ENCODE data around the gene NAV2.

The NAV2 gene

GRCh38 chr11:19872512-19873145 is 160.0 kb downstream of the NAV2 start:
- H3K4me3 ChIP-seq (ENCODE audit: low read length) = no peak overlapping the region
- TF ChIP-seq, protein P1, sequence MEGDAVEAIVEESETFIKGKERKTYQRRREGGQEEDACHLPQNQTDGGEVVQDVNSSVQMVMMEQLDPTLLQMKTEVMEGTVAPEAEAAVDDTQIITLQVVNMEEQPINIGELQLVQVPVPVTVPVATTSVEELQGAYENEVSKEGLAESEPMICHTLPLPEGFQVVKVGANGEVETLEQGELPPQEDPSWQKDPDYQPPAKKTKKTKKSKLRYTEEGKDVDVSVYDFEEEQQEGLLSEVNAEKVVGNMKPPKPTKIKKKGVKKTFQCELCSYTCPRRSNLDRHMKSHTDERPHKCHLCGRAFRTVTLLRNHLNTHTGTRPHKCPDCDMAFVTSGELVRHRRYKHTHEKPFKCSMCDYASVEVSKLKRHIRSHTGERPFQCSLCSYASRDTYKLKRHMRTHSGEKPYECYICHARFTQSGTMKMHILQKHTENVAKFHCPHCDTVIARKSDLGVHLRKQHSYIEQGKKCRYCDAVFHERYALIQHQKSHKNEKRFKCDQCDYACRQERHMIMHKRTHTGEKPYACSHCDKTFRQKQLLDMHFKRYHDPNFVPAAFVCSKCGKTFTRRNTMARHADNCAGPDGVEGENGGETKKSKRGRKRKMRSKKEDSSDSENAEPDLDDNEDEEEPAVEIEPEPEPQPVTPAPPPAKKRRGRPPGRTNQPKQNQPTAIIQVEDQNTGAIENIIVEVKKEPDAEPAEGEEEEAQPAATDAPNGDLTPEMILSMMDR (IDR thresholded peaks at IDR 0.05; ENCODE audit: insufficient read depth, low read depth, low read length, missing control alignments) = no peak
- DNase-seq (ENCODE audit: low read depth) = peak; percentile 24

DNA sequence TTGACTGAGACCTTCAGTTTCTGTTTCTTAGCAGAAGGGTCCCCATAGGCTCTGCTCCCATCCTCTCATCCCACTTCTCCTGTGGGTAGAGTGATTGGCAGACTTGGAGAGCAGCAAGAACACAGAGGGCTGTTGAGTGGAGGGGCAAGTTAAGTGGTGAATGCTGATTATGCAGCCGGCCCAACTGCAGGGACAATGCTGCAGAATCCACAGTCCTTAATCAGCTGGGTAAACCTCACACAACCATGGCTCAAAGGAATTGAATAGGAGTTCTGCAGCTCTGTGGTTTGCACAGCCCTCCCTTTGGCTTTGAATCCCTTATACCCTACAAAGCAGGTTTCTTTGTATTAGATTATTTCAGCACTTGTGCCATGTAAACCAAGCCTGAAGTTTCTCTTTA is 161.1 kb downstream of the NAV2 start:
- DNase-seq (ENCODE audit: low read depth) = no peak
- TF ChIP-seq, protein P1 (IDR thresholded peaks at IDR 0.05; ENCODE audit: insufficient read depth, low read depth, low read length, missing control alignments) = no peak
- H3K4me3 ChIP-seq (ENCODE audit: low read length) = no peak overlapping the region

DNA sequence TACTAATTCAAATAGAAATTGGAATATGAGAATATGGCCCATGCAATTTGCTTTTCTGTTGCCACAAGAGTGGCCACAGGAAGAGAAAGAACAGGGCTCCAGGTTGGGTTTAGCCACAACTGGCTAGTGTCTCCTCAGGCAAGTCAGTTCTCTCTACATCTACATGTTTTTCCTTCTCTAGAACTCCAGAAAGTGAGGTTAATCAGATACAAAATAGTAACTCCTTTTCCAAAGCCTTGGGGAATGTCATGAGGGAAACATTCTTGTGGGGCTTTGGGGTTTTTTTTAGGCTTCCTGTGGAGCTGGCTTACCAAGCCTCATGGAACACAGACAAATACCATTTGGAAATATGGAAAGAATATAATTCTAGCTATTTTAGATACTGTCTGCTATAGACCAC is 161.6 kb downstream of the NAV2 start:
- no peak overlapping the region for H3K4me3 ChIP-seq (ENCODE audit: low read length)
- DNase-seq (ENCODE audit: low read depth) = no peak
- TF ChIP-seq, protein P1 (IDR thresholded peaks at IDR 0.05; ENCODE audit: insufficient read depth, low read depth, low read length, missing control alignments) = no peak

DNA sequence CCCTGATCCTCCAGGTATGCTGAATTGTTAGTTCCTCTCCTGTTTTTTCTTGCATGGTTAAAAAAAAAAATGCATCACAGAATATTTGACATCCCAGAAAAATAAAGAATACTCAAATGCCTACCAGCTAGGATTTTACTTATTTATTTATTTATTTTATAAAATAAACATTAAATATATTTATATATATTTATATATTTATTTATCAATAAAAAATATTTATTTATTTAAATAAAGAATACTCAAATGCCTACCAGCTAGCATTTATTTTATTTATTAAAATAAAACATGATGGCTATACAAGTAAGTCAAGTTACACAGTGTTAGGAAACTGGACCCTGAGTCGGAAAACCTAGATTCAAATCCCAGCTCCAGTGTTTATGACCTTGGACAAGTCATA is 164.1 kb downstream of the NAV2 start:
- no peak overlapping the region for H3K4me3 ChIP-seq (ENCODE audit: low read length)
- no peak for DNase-seq (ENCODE audit: low read depth)
- TF ChIP-seq, protein P1 (IDR thresholded peaks at IDR 0.05; ENCODE audit: insufficient read depth, low read depth, low read length, missing control alignments) = no peak

GRCh38 chr11:19878520-19878919 is 165.9 kb downstream of the NAV2 start:
- TF ChIP-seq, protein P1 (IDR thresholded peaks at IDR 0.05; ENCODE audit: insufficient read depth, low read depth, low read length, missing control alignments) = no peak
- H3K4me3 ChIP-seq (ENCODE audit: low read length) = no peak overlapping the region
- no peak for DNase-seq (ENCODE audit: low read depth)

DNA sequence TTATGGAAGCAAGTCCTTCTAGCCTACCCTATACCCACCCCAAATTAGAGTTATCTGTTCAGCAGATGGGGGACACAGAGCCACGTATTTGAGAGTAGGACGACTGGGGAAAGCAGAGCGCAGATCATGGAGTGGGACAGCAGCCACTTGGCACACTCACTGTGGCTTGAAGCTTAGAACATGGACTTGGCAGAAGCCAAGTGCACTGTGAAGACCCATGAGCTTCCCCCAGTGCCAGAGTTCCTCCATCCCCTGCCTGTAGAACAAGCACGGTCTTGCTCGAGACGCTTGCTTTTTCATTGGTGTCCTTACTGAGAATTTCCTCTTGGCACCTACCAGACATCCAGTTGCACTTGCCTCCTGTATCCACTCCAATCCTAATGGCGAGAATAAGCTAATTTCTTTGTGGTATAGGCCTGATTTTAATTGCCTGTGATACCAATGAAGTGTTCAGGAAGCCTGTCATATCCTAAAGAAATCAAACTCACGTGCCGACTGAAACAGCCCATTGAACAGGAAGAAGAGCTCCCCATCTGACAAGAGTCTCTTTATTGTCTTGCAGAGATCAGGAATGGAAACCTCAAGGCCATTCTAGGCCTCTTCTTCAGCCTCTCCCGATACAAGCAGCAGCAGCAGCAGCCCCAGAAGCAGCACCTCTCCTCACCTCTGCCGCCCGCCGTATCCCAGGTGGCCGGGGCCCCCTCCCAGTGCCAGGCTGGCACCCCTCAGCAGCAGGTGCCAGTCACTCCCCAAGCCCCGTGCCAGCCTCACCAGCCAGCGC is 166.9 kb downstream of the NAV2 start:
- TF ChIP-seq, protein P1 (IDR thresholded peaks at IDR 0.05; ENCODE audit: insufficient read depth, low read depth, low read length, missing control alignments) = no peak
- no peak for DNase-seq (ENCODE audit: low read depth)
- no peak overlapping the region for H3K4me3 ChIP-seq (ENCODE audit: low read length)

- H3K4me3 ChIP-seq (ENCODE audit: low read length) = no peak overlapping the region
- TF ChIP-seq, protein P1 (IDR thresholded peaks at IDR 0.05; ENCODE audit: insufficient read depth, low read depth, low read length, missing control alignments) = no peak
These were observed 167.4 kb downstream of the NAV2 start for GRCh38 chr11:19880088-19880345.

More at GRCh38 chr11:19880088-19880345, 167.4 kb downstream of the NAV2 start:
- no peak for DNase-seq (ENCODE audit: low read depth)
